H9 (cell line): Measurements from ENCODE around the gene PON1. TPM values are rescaled to one million over a fixed set of nuclear protein-coding genes. Genes with fewer than 3 reads are reported as not detected.

ENCODE experiments used
- DNase-seq: peaks from one replicate; pipeline ENCODE4 v3.0.0-alpha.2; 2017
- H2AFZ ChIP-seq: one replicate; pipeline ENCODE4 v1.6.1; 2013; ENCODE audit warnings: mild to moderate bottlenecking, low read length, control low read depth, moderate library complexity
- H2AK5ac ChIP-seq: 2 replicates; pipeline ENCODE4 v1.6.1; 2013; ENCODE audit warnings: low read length, control low read depth, mixed read lengths; ENCODE audit not compliant: insufficient read length
- H2BK120ac ChIP-seq: one replicate; pipeline ENCODE4 v1.6.1; 2013; ENCODE audit warnings: low read depth, mild to moderate bottlenecking, low read length, control low read depth, inconsistent platforms; ENCODE audit not compliant: poor library complexity, severe bottlenecking
- H2BK12ac ChIP-seq: 2 replicates; pipeline ENCODE4 v1.6.1; 2013; ENCODE audit warnings: low read length, control low read depth, mixed read lengths, low read depth; ENCODE audit not compliant: insufficient read length
- H2BK15ac ChIP-seq: 2 replicates; pipeline ENCODE4 v1.6.1; 2013; ENCODE audit warnings: low read depth, low read length, control low read depth
- H2BK20ac ChIP-seq: one replicate; pipeline ENCODE4 v1.6.1; 2013; ENCODE audit warnings: low read depth, mild to moderate bottlenecking, low read length, control low read depth, inconsistent platforms; ENCODE audit not compliant: poor library complexity, severe bottlenecking
- H2BK5ac ChIP-seq: 2 replicates; pipeline ENCODE4 v1.6.1; 2013; ENCODE audit warnings: low read length, control low read depth, mixed read lengths; ENCODE audit not compliant: insufficient read length
- H3K14ac ChIP-seq: 2 replicates; pipeline ENCODE4 v1.6.1; 2013; ENCODE audit warnings: low read length, control low read depth; ENCODE audit not compliant: insufficient read depth
- H3K18ac ChIP-seq: 2 replicates; pipeline ENCODE4 v1.6.1; 2013; ENCODE audit warnings: low read depth, mild to moderate bottlenecking, mixed read lengths, low read length, control low read depth; ENCODE audit not compliant: insufficient read length
- H3K23ac ChIP-seq: 2 replicates; pipeline ENCODE4 v1.6.1; 2013; ENCODE audit warnings: low read length, control low read depth, mixed read lengths, low read depth; ENCODE audit not compliant: insufficient read length
- H3K23me2 ChIP-seq: 2 replicates; pipeline ENCODE4 v1.6.1; 2013; ENCODE audit warnings: low read depth, mild to moderate bottlenecking, mixed read lengths, low read length, control low read depth; ENCODE audit not compliant: insufficient read length, poor library complexity, severe bottlenecking
- H3K27ac ChIP-seq: 2 replicates; pipeline ENCODE4 v1.5.1; 2013; ENCODE audit warnings: low read length, control low read depth, mixed read lengths, low read depth; ENCODE audit not compliant: insufficient read length
- H3K27me3 ChIP-seq: 2 replicates; pipeline ENCODE4 v1.6.1; 2013; ENCODE audit warnings: low read length, control low read depth, inconsistent platforms; ENCODE audit not compliant: insufficient read depth
- H3K4ac ChIP-seq: 2 replicates; pipeline ENCODE4 v1.6.1; 2013; ENCODE audit warnings: low read depth, mild to moderate bottlenecking, control low read depth, inconsistent platforms, low read length, moderate library complexity
- H3K4me1 ChIP-seq: 2 replicates; pipeline ENCODE4 v1.6.1; 2013; ENCODE audit warnings: low read length, control low read depth, inconsistent platforms; ENCODE audit not compliant: insufficient read depth
- H3K4me2 ChIP-seq: 2 replicates; pipeline ENCODE4 v1.6.1; 2013; ENCODE audit warnings: low read length, control low read depth, mixed read lengths; ENCODE audit not compliant: insufficient read length, insufficient read depth
- H3K56ac ChIP-seq: 2 replicates; pipeline ENCODE4 v1.6.1; 2013; ENCODE audit warnings: low read depth, mild to moderate bottlenecking, mixed read lengths, low read length, control low read depth; ENCODE audit not compliant: insufficient read length
- H3K79me1 ChIP-seq: 2 replicates; pipeline ENCODE4 v1.6.1; 2013; ENCODE audit warnings: low read depth, mild to moderate bottlenecking, moderate library complexity, low read length, control low read depth, inconsistent platforms; ENCODE audit not compliant: insufficient read depth, poor library complexity, severe bottlenecking
- H3K79me2 ChIP-seq: 2 replicates; pipeline ENCODE4 v1.6.1; 2013; ENCODE audit warnings: low read length, control low read depth, inconsistent platforms; ENCODE audit not compliant: insufficient read depth
- H3K9ac ChIP-seq: 2 replicates; pipeline ENCODE4 v1.6.1; 2013; ENCODE audit warnings: low read length, control low read depth, mixed read lengths; ENCODE audit not compliant: insufficient read length; ENCODE audit errors: extremely low read depth
- H3K9me3 ChIP-seq: one replicate; pipeline ENCODE4 v1.6.1; 2013; ENCODE audit warnings: low read depth, low read length, inconsistent platforms; ENCODE audit not compliant: control insufficient read depth
- H3T11ph ChIP-seq: one replicate; pipeline ENCODE4 v1.6.1; 2013; ENCODE audit warnings: mild to moderate bottlenecking, low read length, control low read depth, inconsistent platforms
- H4K20me1 ChIP-seq: one replicate; pipeline ENCODE4 v1.6.1; 2013; ENCODE audit not compliant: control insufficient read depth, insufficient read length, insufficient read depth
- H4K5ac ChIP-seq: 2 replicates; pipeline ENCODE4 v1.6.1; 2013; ENCODE audit warnings: low read depth, mild to moderate bottlenecking, mixed read lengths, low read length, control low read depth; ENCODE audit not compliant: insufficient read length
- H4K8ac ChIP-seq: replicated peaks from 2 replicates; pipeline ENCODE4 v1.6.1; 2013; ENCODE audit warnings: low read length, control low read depth, mixed read lengths, low read depth; ENCODE audit not compliant: insufficient read length
- H4K91ac ChIP-seq: 2 replicates; pipeline ENCODE4 v1.6.1; 2013; ENCODE audit warnings: low read depth, mild to moderate bottlenecking, moderate library complexity, mixed read lengths, low read length, control low read depth; ENCODE audit not compliant: insufficient read length
- H3K27ac Mint-ChIP-seq, 3 experiments: 2 replicates in 2 of 3; 3 replicates in 1 of 3; pipeline ENCODE4 v1.8.0; 2020 to 2021; ENCODE audit warnings: mixed read lengths in 3 of 3, mild to moderate bottlenecking in 1 of 3, moderate library complexity in 1 of 3
- H3K27me3 Mint-ChIP-seq: 2 replicates; pipeline ENCODE4 v1.8.0; 2021; ENCODE audit warnings: low read depth, mild to moderate bottlenecking, moderate library complexity, mixed read lengths
- H3K36me3 Mint-ChIP-seq, 3 experiments: 2 replicates in 2 of 3; 3 replicates in 1 of 3; pipeline ENCODE4 v1.8.0; 2020 to 2021; ENCODE audit warnings: low read depth in 3 of 3, mixed read lengths in 3 of 3; ENCODE audit not compliant: insufficient read depth in 1 of 3
- H3K4me1 Mint-ChIP-seq, 2 experiments: 2 replicates each; pipeline ENCODE4 v1.8.0; 2020; ENCODE audit warnings: mixed read lengths in 2 of 2
- H3K4me3 Mint-ChIP-seq, 2 experiments: 2 replicates in 1 of 2; 3 replicates in 1 of 2; pipeline ENCODE4 v1.8.0; 2020 to 2021; ENCODE audit warnings: mild to moderate bottlenecking in 2 of 2, mixed read lengths in 2 of 2, moderate library complexity in 1 of 2
- H3K9me3 Mint-ChIP-seq, 2 experiments: 2 replicates in 1 of 2; 3 replicates in 1 of 2; pipeline ENCODE4 v1.8.0; 2020; ENCODE audit warnings: mild to moderate bottlenecking in 2 of 2, mixed read lengths in 2 of 2, moderate library complexity in 1 of 2
- CTCF ChIP-seq: fragments of 200-600 bp; sonication (generic); conservative IDR thresholded peaks from 3 replicates; pipeline ENCODE4 v1.8.0; 2021; ENCODE audit warnings: antibody characterized with exemption, mild to moderate bottlenecking
- WGBS: extraction: QIAGEN DNeasy Blood & Tissue Kit; methylation state at CpG from one replicate; pipeline ENCODE4 v1.1.7; 2013; ENCODE audit warnings: missing lambda C conversion rate, low lambda C conversion rate, mixed read lengths; ENCODE audit not compliant: insufficient read length; ENCODE audit errors: extremely low coverage; 5-methylcytosine and 5-hydroxymethylcytosine counted together
- total RNA-seq: library from RNA; stranded (reverse); gene quantifications from 2 replicates; pipeline ENCODE4 v1.2.1, GENCODE V29; 2021

Gene PON1
- total RNA-seq, 1 experiment from 2014 or later, result 0.90 TPM

- Histone ChIP-seq H3K27ac (no peak overlapping the region), H3K79me2 (no peaks in the 10 kb centered on the region), H2BK12ac (no peak overlapping the region), H3K18ac (no peak overlapping the region), H4K5ac (no peak overlapping the region), H2BK15ac (no peak overlapping the region), H4K8ac (no peak overlapping the region), H2AFZ (no peak overlapping the region), H3K23ac (no peak overlapping the region), H3K14ac (no peak overlapping the region), H3T11ph (no peak overlapping the region), H3K4me2 (no peak overlapping the region), H3K4ac (no peak overlapping the region), H3K23me2 (no peaks in the 10 kb centered on the region), H2BK120ac (peak overlapping the region; percentile 28), H2BK5ac (no peak overlapping the region), H3K56ac (no peak overlapping the region), H3K9me3 (no peaks in the 10 kb centered on the region), H3K4me1 (no peaks in the 10 kb centered on the region), H3K9ac (no peak overlapping the region), H3K27me3 (no peaks in the 10 kb centered on the region), H2BK20ac (no peak overlapping the region), H4K20me1 (no peaks in the 10 kb centered on the region), H3K79me1 (no peaks in the 10 kb centered on the region), H2AK5ac (no peak overlapping the region), H4K91ac (no peak overlapping the region)
- no CpG with 5 or more reads among the region's 2 CpGs for WGBS
- Mint-ChIP-seq H3K27me3 (no peaks in the 10 kb centered on the region; the same call in 1 of the 2 replicates), H3K36me3 (no peaks in the 10 kb centered on the region), H3K4me1 (peaks cover 2 to 3% of the 10 kb centered on the region in 2 experiments; a peak in 1 of 4 replicates), H3K4me3 (no peak overlapping the region), H3K9me3 (no peaks in the 10 kb centered on the region; a peak in 1 of 5 replicates), H3K27ac (no peak overlapping the region)
- no peak for DNase-seq
- no peak for TF ChIP-seq CTCF
These were observed 12.9 kb downstream of the PON1 start for GRCh38 chr7:95311389-95311788.
